ENCODE measurements around the gene SIPA1L3. TPM values are rescaled to one million over a fixed set of nuclear protein-coding genes. Genes with fewer than 3 reads are reported as not detected.

The SIPA1L3 gene
- total RNA-seq, 1 experiment from 2014 or later = 19.9 TPM

- H3K27ac ChIP-seq (ENCODE audit: low read depth, low read length, poor library complexity, severe bottlenecking) = no peak overlapping the region
- TF ChIP-seq, protein P1, sequence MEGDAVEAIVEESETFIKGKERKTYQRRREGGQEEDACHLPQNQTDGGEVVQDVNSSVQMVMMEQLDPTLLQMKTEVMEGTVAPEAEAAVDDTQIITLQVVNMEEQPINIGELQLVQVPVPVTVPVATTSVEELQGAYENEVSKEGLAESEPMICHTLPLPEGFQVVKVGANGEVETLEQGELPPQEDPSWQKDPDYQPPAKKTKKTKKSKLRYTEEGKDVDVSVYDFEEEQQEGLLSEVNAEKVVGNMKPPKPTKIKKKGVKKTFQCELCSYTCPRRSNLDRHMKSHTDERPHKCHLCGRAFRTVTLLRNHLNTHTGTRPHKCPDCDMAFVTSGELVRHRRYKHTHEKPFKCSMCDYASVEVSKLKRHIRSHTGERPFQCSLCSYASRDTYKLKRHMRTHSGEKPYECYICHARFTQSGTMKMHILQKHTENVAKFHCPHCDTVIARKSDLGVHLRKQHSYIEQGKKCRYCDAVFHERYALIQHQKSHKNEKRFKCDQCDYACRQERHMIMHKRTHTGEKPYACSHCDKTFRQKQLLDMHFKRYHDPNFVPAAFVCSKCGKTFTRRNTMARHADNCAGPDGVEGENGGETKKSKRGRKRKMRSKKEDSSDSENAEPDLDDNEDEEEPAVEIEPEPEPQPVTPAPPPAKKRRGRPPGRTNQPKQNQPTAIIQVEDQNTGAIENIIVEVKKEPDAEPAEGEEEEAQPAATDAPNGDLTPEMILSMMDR (conservative IDR thresholded peaks at IDR 0.05; ENCODE audit: low read depth, low read length) = no peak
- no peak for TF ChIP-seq EZH2 (IDR thresholded peaks at IDR 0.05; ENCODE audit: borderline replicate concordance, low read depth, low read length, poor library complexity, severe bottlenecking)
These were observed 166.1 kb downstream of the SIPA1L3 start for GRCh38 chr19:38072776-38073750.

GRCh38 chr19:38073841-38074685 lies 167.1 kb downstream of the SIPA1L3 start:
- Histone ChIP-seq H3K9me3 (ENCODE audit: low read depth, low read length, poor library complexity, severe bottlenecking) (no peaks in the 10 kb centered on the region), H3K36me3 (ENCODE audit: insufficient read depth, low read length, poor library complexity, severe bottlenecking) (no peaks in the 10 kb centered on the region), H3K4me3 (ENCODE audit: low read depth, low read length, poor library complexity, severe bottlenecking) (no peak overlapping the region), H3K27ac (ENCODE audit: low read depth, low read length, poor library complexity, severe bottlenecking) (no peak overlapping the region), H3K4me1 (ENCODE audit: insufficient read depth, low read length, poor library complexity, severe bottlenecking) (no peaks in the 10 kb centered on the region), H3K27me3 (replicated peaks; ENCODE audit: insufficient read depth, low read depth, low read length, poor library complexity) (no peaks in the 10 kb centered on the region)
- DNase-seq (ENCODE audit: low spot score) = no peak
- TF ChIP-seq EZH2 (IDR thresholded peaks at IDR 0.05; ENCODE audit: borderline replicate concordance, low read depth, low read length, poor library complexity, severe bottlenecking) = no peak
- TF ChIP-seq, protein P1 (conservative IDR thresholded peaks at IDR 0.05; ENCODE audit: low read depth, low read length) = no peak
- CTCF ChIA-PET = no interaction called here
- intact Hi-C loops (cut with micrococcal nuclease; ENCODE audit: unreplicated experiment) = no loop called here
- BruUV-seq (replicated peaks) = no TSS peak
- POLR2A ChIA-PET (ENCODE audit: low non-redundant PET) = no interaction called here

More at GRCh38 chr19:38072776-38073750, 166.1 kb downstream of the SIPA1L3 start:
- Histone ChIP-seq H3K36me3 (ENCODE audit: insufficient read depth, low read length, poor library complexity, severe bottlenecking) (no peaks in the 10 kb centered on the region), H3K4me1 (ENCODE audit: insufficient read depth, low read length, poor library complexity, severe bottlenecking) (no peaks in the 10 kb centered on the region), H3K4me3 (ENCODE audit: low read depth, low read length, poor library complexity, severe bottlenecking) (no peak overlapping the region), H3K9me3 (ENCODE audit: low read depth, low read length, poor library complexity, severe bottlenecking) (no peaks in the 10 kb centered on the region), H3K27me3 (replicated peaks; ENCODE audit: insufficient read depth, low read depth, low read length, poor library complexity) (no peaks in the 10 kb centered on the region)
- ChIA-PET CTCF (no interaction called here), POLR2A (ENCODE audit: low non-redundant PET) (no interaction called here)
- intact Hi-C loops (cut with micrococcal nuclease; ENCODE audit: unreplicated experiment) = no loop called here
- BruUV-seq (replicated peaks) = no TSS peak
- DNase-seq (ENCODE audit: low spot score) = no peak

DNA sequence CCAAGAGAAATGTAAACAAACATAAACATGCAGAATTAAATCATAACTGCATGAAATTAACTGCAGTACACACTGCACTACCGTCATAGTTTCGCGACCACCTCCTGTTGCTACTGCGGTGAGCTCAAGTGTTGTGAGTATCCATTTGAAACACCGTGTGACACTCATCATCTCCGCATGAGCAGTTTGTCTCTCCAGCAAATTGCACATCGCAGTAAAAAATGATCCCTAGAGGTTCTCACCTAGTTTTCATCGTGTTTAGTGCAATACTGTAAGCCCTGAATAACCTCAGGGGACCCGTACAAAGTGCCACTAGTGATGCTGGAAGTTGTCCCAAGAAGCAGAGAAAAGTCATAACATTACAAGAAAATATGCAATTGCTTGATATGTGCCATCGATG lies 169.3 kb downstream of the SIPA1L3 start:
- TF ChIP-seq, protein P1 (conservative IDR thresholded peaks at IDR 0.05; ENCODE audit: low read depth, low read length) = no peak
- no peak for TF ChIP-seq EZH2 (IDR thresholded peaks at IDR 0.05; ENCODE audit: borderline replicate concordance, low read depth, low read length, poor library complexity, severe bottlenecking)
- Histone ChIP-seq H3K4me3 (ENCODE audit: low read depth, low read length, poor library complexity, severe bottlenecking) (no peak overlapping the region), H3K27ac (ENCODE audit: low read depth, low read length, poor library complexity, severe bottlenecking) (no peak overlapping the region), H3K27me3 (replicated peaks; ENCODE audit: insufficient read depth, low read depth, low read length, poor library complexity) (no peaks in the 10 kb centered on the region), H3K9me3 (ENCODE audit: low read depth, low read length, poor library complexity, severe bottlenecking) (no peaks in the 10 kb centered on the region), H3K36me3 (ENCODE audit: insufficient read depth, low read length, poor library complexity, severe bottlenecking) (no peaks in the 10 kb centered on the region), H3K4me1 (ENCODE audit: insufficient read depth, low read length, poor library complexity, severe bottlenecking) (no peaks in the 10 kb centered on the region)
- BruUV-seq (replicated peaks) = no TSS peak
- POLR2A ChIA-PET (ENCODE audit: low non-redundant PET) = no interaction called here
- CTCF ChIA-PET = no interaction called here
- intact Hi-C loops (cut with micrococcal nuclease; ENCODE audit: unreplicated experiment) = no loop called here
- DNase-seq (ENCODE audit: low spot score) = no peak

Data from A673 (cell line).